ENCODE data around the gene TAOK1. TPM values are rescaled to one million over a fixed set of nuclear protein-coding genes. Genes with fewer than 3 reads are reported as not detected.

The TAOK1 gene
- total and polyA plus RNA-seq, 10 of the 15 experiments (the other 5 are each of a cell fraction or from before 2014, with no cell fraction given): 2.0 to 27.1 (median 11.8) TPM

- Histone ChIP-seq H3K27me3 (replicated peaks in 1 of 2; ENCODE audit: control insufficient read depth in 2 of 2, insufficient read depth in 2 of 2, low read length in 1 of 2) (no peaks in the 10 kb centered on the region), H3K9me3 (replicated peaks; ENCODE audit: control insufficient read depth, insufficient read depth, low read length) (no peaks in the 10 kb centered on the region; the same call in 2 of the 3 replicates), H4K20me1 (ENCODE audit: control insufficient read depth, insufficient read depth) (no peaks in the 10 kb centered on the region), H3K79me2 (ENCODE audit: control insufficient read depth, insufficient read depth, low read length) (peaks cover 40% of the 10 kb centered on the region), H3K4me3 (no peak overlapping the region), H3K4me1 (ENCODE audit: control insufficient read depth, insufficient read depth, low read length) (peaks cover 15% of the 10 kb centered on the region), H3K36me3 (ENCODE audit: control insufficient read depth in 2 of 2, insufficient read depth in 2 of 2, low read length in 1 of 2) (peaks cover 1 to 3% of the 10 kb centered on the region in 2 experiments; a peak in 3 of 4 replicates), H3K9ac (ENCODE audit: control insufficient read depth, insufficient read depth, low read length) (no peak overlapping the region), H3K27ac (ENCODE audit: control insufficient read depth, insufficient read depth) (peak overlapping the region; percentile 83; the same call in 1 of the 2 replicates), H3K4me2 (ENCODE audit: control insufficient read depth, insufficient read depth) (peak overlapping the region; percentile 94; the same call in 1 of the 2 replicates), H2AFZ (ENCODE audit: control insufficient read depth, low read depth, low read length) (no peak overlapping the region)
- POLR2A ChIA-PET: no interaction called here
- intact Hi-C loops (cut with micrococcal nuclease; ENCODE audit: unreplicated experiment): no loop called here
- 96% methylated on average over 3 of the region's 3 CpGs for WGBS (ENCODE audit: insufficient coverage, insufficient replicate concordance, low lambda C conversion rate, missing lambda C conversion rate)
- ATAC-seq (no peak), FAIRE-seq (no peak), DNase-seq (ENCODE audit: low read depth, low spot score) (no peak)
- SMC1A ChIA-PET (ENCODE audit: uncharacterized antibody, unreplicated experiment): interaction anchor here (1.8 kb wide), 1 partner anchor 12 kb away, joined by 5 read pairs; no protein-coding TSS in a partner anchor
- CTCF ChIA-PET: no interaction called here
- in situ Hi-C loops (cut with MboI): no loop called here
- RAD21 ChIA-PET (ENCODE audit: unreplicated experiment): no interaction called here
- TF ChIP-seq EGR1 (IDR thresholded peaks at IDR 0.05; ENCODE audit: borderline replicate concordance in 1 of 2, low read depth in 2 of 2, low read length in 2 of 2) (no peak), RELA (IDR thresholded peaks at IDR 0.05; ENCODE audit: borderline replicate concordance, partially characterized antibody) (no peak), NKRF (conservative IDR thresholded peaks at IDR 0.05) (no peak)
- no TSS peak for BruUV-seq (replicated peaks)
Observed at GRCh38 chr17:29434550-29434949, 44.4 kb downstream of the TAOK1 start.

- Histone ChIP-seq H3K27me3 (replicated peaks in 1 of 2; ENCODE audit: control insufficient read depth in 2 of 2, insufficient read depth in 2 of 2, low read length in 1 of 2) (no peaks in the 10 kb centered on the region), H3K4me3 (no peak overlapping the region), H3K27ac (ENCODE audit: control insufficient read depth, insufficient read depth) (no peak overlapping the region), H3K36me3 (ENCODE audit: control insufficient read depth in 2 of 2, insufficient read depth in 2 of 2, low read length in 1 of 2) (peaks cover 2 to 6% of the 10 kb centered on the region in 2 experiments; a peak in 2 of 4 replicates), H3K9me3 (replicated peaks; ENCODE audit: control insufficient read depth, insufficient read depth, low read length) (no peaks in the 10 kb centered on the region), H2AFZ (ENCODE audit: control insufficient read depth, low read depth, low read length) (no peak overlapping the region), H3K4me2 (ENCODE audit: control insufficient read depth, insufficient read depth) (no peak overlapping the region), H4K20me1 (ENCODE audit: control insufficient read depth, insufficient read depth) (no peaks in the 10 kb centered on the region), H3K9ac (ENCODE audit: control insufficient read depth, insufficient read depth, low read length) (no peak overlapping the region), H3K4me1 (ENCODE audit: control insufficient read depth, insufficient read depth, low read length) (no peaks in the 10 kb centered on the region), H3K79me2 (ENCODE audit: control insufficient read depth, insufficient read depth, low read length) (peaks cover 35% of the 10 kb centered on the region)
- in situ Hi-C loops (cut with MboI) (no loop called here), intact Hi-C loops (cut with micrococcal nuclease; ENCODE audit: unreplicated experiment) (no loop called here)
- CTCF ChIA-PET: no interaction called here
- 95% methylated on average over 1 of the region's 1 CpG for WGBS (ENCODE audit: insufficient coverage, insufficient replicate concordance, low lambda C conversion rate, missing lambda C conversion rate)
- POLR2A ChIA-PET: no interaction called here
- ATAC-seq (no peak), DNase-seq (ENCODE audit: low read depth, low spot score) (no peak), FAIRE-seq (no peak)
- no TSS peak for BruUV-seq (replicated peaks)
- RAD21 ChIA-PET (ENCODE audit: unreplicated experiment): no interaction called here
- SMC1A ChIA-PET (ENCODE audit: uncharacterized antibody, unreplicated experiment): no interaction called here
- TF ChIP-seq, protein P1, sequence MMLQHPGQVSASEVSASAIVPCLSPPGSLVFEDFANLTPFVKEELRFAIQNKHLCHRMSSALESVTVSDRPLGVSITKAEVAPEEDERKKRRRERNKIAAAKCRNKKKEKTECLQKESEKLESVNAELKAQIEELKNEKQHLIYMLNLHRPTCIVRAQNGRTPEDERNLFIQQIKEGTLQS (IDR thresholded peaks at IDR 0.05; ENCODE audit: borderline replicate concordance, extremely low read depth, low read depth, low read length): no peak
- TF ChIP-seq BCLAF1 (IDR thresholded peaks at IDR 0.05) (no peak), SP1 (IDR thresholded peaks at IDR 0.05; ENCODE audit: low read depth, low read length) (no peak), ZSCAN29 (IDR thresholded peaks at IDR 0.05) (no peak), MEF2B (IDR thresholded peaks at IDR 0.05; ENCODE audit: partially characterized antibody, poor library complexity, severe bottlenecking) (no peak), HDAC2 (IDR thresholded peaks at IDR 0.05) (no peak), DPF2 (IDR thresholded peaks at IDR 0.05) (no peak), RELB (IDR thresholded peaks at IDR 0.05; ENCODE audit: low read depth) (no peak)
Observed at GRCh38 chr17:29442451-29442850, 52.3 kb downstream of the TAOK1 start.

Measured in GM12878 (cell line).